ENCODE data around the gene SLC9A7. TPM values are rescaled to one million over a fixed set of nuclear protein-coding genes. Genes with fewer than 3 reads are reported as not detected.

Gene SLC9A7
- polyA plus RNA-seq, 1 experiment = 21.5 TPM

- no peak for DNase-seq (ENCODE audit: low read depth)
- H3K36me3 ChIP-seq (ENCODE audit: control insufficient read depth, insufficient read depth, low read length) = no peaks in the 10 kb centered on the region
- CTCF ChIA-PET = no interaction called here
- H3K27me3 ChIP-seq (ENCODE audit: control insufficient read depth, insufficient read depth, low read length) = no peaks in the 10 kb centered on the region
- POLR2A ChIA-PET = no interaction called here
- no peak for TF ChIP-seq CTCF (IDR thresholded peaks at IDR 0.05; ENCODE audit: insufficient read depth, low read depth, low read length)
- H3K4me3 ChIP-seq (ENCODE audit: low read depth, low read length) = no peak overlapping the region
These were observed 54.0 kb downstream of the SLC9A7 start for GRCh38 chrX:46704767-46705386.

DNA sequence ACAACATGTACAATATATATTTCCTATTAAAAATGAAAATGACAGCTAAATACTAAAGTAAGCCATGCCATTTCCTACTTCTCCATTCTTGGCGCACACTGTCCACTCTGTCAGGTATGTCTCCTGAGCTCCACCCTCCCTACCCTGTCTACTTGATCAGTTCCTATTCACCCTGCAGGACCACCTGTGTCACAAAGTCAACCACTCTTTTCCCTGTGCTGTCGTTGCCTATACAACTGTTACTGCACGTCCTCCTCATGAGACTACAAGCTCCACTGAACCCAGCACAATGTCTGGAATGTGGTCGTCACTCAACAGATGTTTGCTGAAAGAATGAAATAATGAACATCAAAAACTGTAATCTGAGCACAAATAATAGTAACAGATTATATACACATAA is 54.9 kb downstream of the SLC9A7 start:
- no peaks in the 10 kb centered on the region for H3K27me3 ChIP-seq (ENCODE audit: control insufficient read depth, insufficient read depth, low read length)
- no peak for TF ChIP-seq CTCF (IDR thresholded peaks at IDR 0.05; ENCODE audit: insufficient read depth, low read depth, low read length)
- H3K36me3 ChIP-seq (ENCODE audit: control insufficient read depth, insufficient read depth, low read length) = no peaks in the 10 kb centered on the region
- no peak overlapping the region for H3K4me3 ChIP-seq (ENCODE audit: low read depth, low read length)
- ChIA-PET CTCF (no interaction called here), POLR2A (no interaction called here)
- DNase-seq (ENCODE audit: low read depth) = no peak

DNA sequence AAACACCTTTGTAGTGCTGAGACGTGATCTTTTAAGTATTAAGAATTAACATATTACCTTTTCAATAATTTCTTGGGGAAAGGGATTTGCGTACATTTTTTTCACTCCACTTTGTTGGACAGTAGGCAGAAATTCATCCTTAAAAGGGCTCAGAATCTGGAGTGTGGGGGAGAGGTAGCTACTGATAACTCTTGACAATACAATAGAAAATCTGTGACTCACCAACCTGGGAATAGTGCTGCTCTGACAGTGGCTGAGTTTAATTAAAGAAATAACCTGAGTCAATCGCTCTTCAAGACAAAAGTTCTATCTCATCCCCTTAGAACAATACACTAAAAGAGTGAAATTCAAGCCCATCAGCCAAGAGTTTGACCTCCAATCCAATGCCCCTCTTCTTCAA is 60.2 kb downstream of the SLC9A7 start:
- ChIA-PET POLR2A (no interaction called here), CTCF (no interaction called here)
- DNase-seq (ENCODE audit: low read depth) = no peak
- no peaks in the 10 kb centered on the region for H3K27me3 ChIP-seq (ENCODE audit: control insufficient read depth, insufficient read depth, low read length)
- H3K4me3 ChIP-seq (ENCODE audit: low read depth, low read length) = no peak overlapping the region
- H3K36me3 ChIP-seq (ENCODE audit: control insufficient read depth, insufficient read depth, low read length) = no peaks in the 10 kb centered on the region
- no peak for TF ChIP-seq CTCF (IDR thresholded peaks at IDR 0.05; ENCODE audit: insufficient read depth, low read depth, low read length)

- ChIA-PET POLR2A (no interaction called here), CTCF (no interaction called here)
- H3K27me3 ChIP-seq (ENCODE audit: control insufficient read depth, insufficient read depth, low read length) = no peaks in the 10 kb centered on the region
- no peak for DNase-seq (ENCODE audit: low read depth)
- TF ChIP-seq CTCF (IDR thresholded peaks at IDR 0.05; ENCODE audit: insufficient read depth, low read depth, low read length) = no peak
- H3K4me3 ChIP-seq (ENCODE audit: low read depth, low read length) = no peak overlapping the region
- H3K36me3 ChIP-seq (ENCODE audit: control insufficient read depth, insufficient read depth, low read length) = no peaks in the 10 kb centered on the region
These were observed 63.4 kb downstream of the SLC9A7 start for GRCh38 chrX:46695491-46695890.

- no peak for DNase-seq (ENCODE audit: low read depth)
- CTCF ChIA-PET = interaction anchor here (0.6 kb wide), 1 partner anchor 51 kb away, joined by 3 read pairs; no protein-coding TSS in a partner anchor
- H3K4me3 ChIP-seq (ENCODE audit: low read depth, low read length) = no peak overlapping the region
- no peak for TF ChIP-seq CTCF (IDR thresholded peaks at IDR 0.05; ENCODE audit: insufficient read depth, low read depth, low read length)
- no peaks in the 10 kb centered on the region for H3K27me3 ChIP-seq (ENCODE audit: control insufficient read depth, insufficient read depth, low read length)
- no peaks in the 10 kb centered on the region for H3K36me3 ChIP-seq (ENCODE audit: control insufficient read depth, insufficient read depth, low read length)
- POLR2A ChIA-PET = no interaction called here
These were observed 64.4 kb downstream of the SLC9A7 start for GRCh38 chrX:46694549-46694948.

Measured in BJ (cell line).